Effector memory CD4-positive, alpha-beta T cell (primary cell): ENCODE data around the gene CFAP221.
A peak's percentile ranks its signal among the peaks of the same experiment; 100 is the strongest.

ENCODE experiments used
- DNase-seq, 3 donors: peaks; one replicate each; pipeline ENCODE4 v3.0.0-alpha.2; 2020
- H3K27ac ChIP-seq: 2 replicates; pipeline ENCODE4 v1.7.0; 2013; ENCODE audit warnings: mild to moderate bottlenecking, low read length, moderate library complexity; ENCODE audit not compliant: insufficient read depth, poor library complexity, severe bottlenecking
- H3K27me3 ChIP-seq: replicated peaks from 2 replicates; pipeline ENCODE4 v1.7.0; 2013; ENCODE audit warnings: mild to moderate bottlenecking, low read length; ENCODE audit not compliant: insufficient read depth, control insufficient read depth, poor library complexity, severe bottlenecking
- H3K36me3 ChIP-seq: 2 replicates; pipeline ENCODE4 v1.7.0; 2013; ENCODE audit warnings: mild to moderate bottlenecking, low read length, moderate library complexity; ENCODE audit not compliant: control insufficient read depth, insufficient read depth
- H3K4me1 ChIP-seq: 2 replicates; pipeline ENCODE4 v1.7.0; 2013; ENCODE audit warnings: low read length, mild to moderate bottlenecking; ENCODE audit not compliant: control insufficient read depth, insufficient read depth, poor library complexity, severe bottlenecking
- H3K4me3 ChIP-seq: 2 replicates; pipeline ENCODE4 v1.7.0; 2013; ENCODE audit warnings: low read length, low read depth, mild to moderate bottlenecking; ENCODE audit not compliant: insufficient read depth, poor library complexity, severe bottlenecking
- H3K9me3 ChIP-seq: 2 replicates; pipeline ENCODE4 v1.7.0; 2013; ENCODE audit warnings: mild to moderate bottlenecking, low read length, moderate library complexity; ENCODE audit not compliant: control insufficient read depth

CFAP221 gene

GRCh38 chr2:119673796-119674195 is 129.5 kb downstream of the CFAP221 start:
- Histone ChIP-seq H3K27ac (no peak overlapping the region), H3K9me3 (no peaks in the 10 kb centered on the region), H3K4me1 (peaks cover 4% of the 10 kb centered on the region), H3K36me3 (no peaks in the 10 kb centered on the region), H3K4me3 (no peak overlapping the region), H3K27me3 (no peaks in the 10 kb centered on the region)
- no peak for DNase-seq

GRCh38 chr2:119674711-119675500 is 130.7 kb downstream of the CFAP221 start:
- Histone ChIP-seq H3K27ac (no peak overlapping the region), H3K9me3 (no peaks in the 10 kb centered on the region), H3K4me1 (peaks cover 12% of the 10 kb centered on the region), H3K27me3 (no peaks in the 10 kb centered on the region), H3K36me3 (no peaks in the 10 kb centered on the region), H3K4me3 (no peak overlapping the region)
- DNase-seq: no peak

- Histone ChIP-seq H3K36me3 (no peaks in the 10 kb centered on the region), H3K27me3 (no peaks in the 10 kb centered on the region), H3K4me3 (peak overlapping the region; percentile 79), H3K9me3 (no peaks in the 10 kb centered on the region), H3K4me1 (peaks cover 22% of the 10 kb centered on the region), H3K27ac (peak overlapping the region; percentile 66)
- DNase-seq: peak; percentile 10 to 28 (median 10)
Measured at GRCh38 chr2:119678021-119678656, 133.9 kb downstream of the CFAP221 start.

- DNase-seq: no peak
- peaks cover 22% of the 10 kb centered on the region for H3K4me1 ChIP-seq
- no peaks in the 10 kb centered on the region for H3K9me3 ChIP-seq
- peak overlapping the region; percentile 79 for H3K4me3 ChIP-seq
- no peaks in the 10 kb centered on the region for H3K27me3 ChIP-seq
- H3K27ac ChIP-seq: peak overlapping the region; percentile 66
- H3K36me3 ChIP-seq: no peaks in the 10 kb centered on the region
Measured at GRCh38 chr2:119679526-119679837, 135.2 kb downstream of the CFAP221 start.

GRCh38 chr2:119679846-119680245 is 135.6 kb downstream of the CFAP221 start:
- no peak for DNase-seq
- Histone ChIP-seq H3K4me3 (peak overlapping the region; percentile 79), H3K27me3 (no peaks in the 10 kb centered on the region), H3K4me1 (peaks cover 22% of the 10 kb centered on the region), H3K27ac (no peak overlapping the region), H3K9me3 (no peaks in the 10 kb centered on the region), H3K36me3 (no peaks in the 10 kb centered on the region)

GRCh38 chr2:119680457-119681202 is 136.4 kb downstream of the CFAP221 start:
- no peak overlapping the region for H3K4me3 ChIP-seq
- H3K27ac ChIP-seq: no peak overlapping the region
- peaks cover 22% of the 10 kb centered on the region for H3K4me1 ChIP-seq
- H3K36me3 ChIP-seq: no peaks in the 10 kb centered on the region
- no peak for DNase-seq
- H3K9me3 ChIP-seq: no peaks in the 10 kb centered on the region
- H3K27me3 ChIP-seq: no peaks in the 10 kb centered on the region

GRCh38 chr2:119681203-119681867 is 137.1 kb downstream of the CFAP221 start:
- H3K9me3 ChIP-seq: no peaks in the 10 kb centered on the region
- DNase-seq: no peak
- H3K4me3 ChIP-seq: no peak overlapping the region
- peaks cover 22% of the 10 kb centered on the region for H3K4me1 ChIP-seq
- H3K36me3 ChIP-seq: no peaks in the 10 kb centered on the region
- H3K27ac ChIP-seq: no peak overlapping the region
- H3K27me3 ChIP-seq: no peaks in the 10 kb centered on the region

GRCh38 chr2:119681868-119682220 is 137.6 kb downstream of the CFAP221 start:
- Histone ChIP-seq H3K36me3 (no peaks in the 10 kb centered on the region), H3K4me1 (peaks cover 22% of the 10 kb centered on the region)
- DNase-seq: no peak

GRCh38 chr2:119682578-119682977 is 138.3 kb downstream of the CFAP221 start:
- DNase-seq: no peak
- Histone ChIP-seq H3K27me3 (no peaks in the 10 kb centered on the region), H3K36me3 (peaks cover 2% of the 10 kb centered on the region), H3K4me3 (no peak overlapping the region), H3K27ac (no peak overlapping the region), H3K9me3 (no peaks in the 10 kb centered on the region), H3K4me1 (peaks cover 22% of the 10 kb centered on the region)

More at GRCh38 chr2:119681868-119682220, 137.6 kb downstream of the CFAP221 start:
- Histone ChIP-seq H3K9me3 (no peaks in the 10 kb centered on the region), H3K27me3 (no peaks in the 10 kb centered on the region), H3K27ac (no peak overlapping the region), H3K4me3 (no peak overlapping the region)
